Right atrium auricular region (tissue), 2 donors: Measurements from ENCODE around the gene ESPL1. TPM values are rescaled to one million over a fixed set of nuclear protein-coding genes. Genes with fewer than 3 reads are reported as not detected.

ENCODE experiments used
- DNase-seq: peaks from one replicate; pipeline ENCODE4 v3.0.0-alpha.2; 2019; ENCODE audit warnings: low spot score
- H3K27ac ChIP-seq, 2 donors: fragments of 200-600 bp; sonication (generic); 1 replicate in 1 of 2; 2 replicates in 1 of 2; pipeline ENCODE4 v1.5.1; 2016 to 2019
- H3K27me3 ChIP-seq, 2 donors: fragments of 200-600 bp; sonication (generic); one replicate each; pipeline versions ENCODE4 v1.5.1 to v1.6.0; 2017 to 2019
- H3K36me3 ChIP-seq: fragments of 200-600 bp; sonication (generic); one replicate; pipeline ENCODE4 v1.5.1; 2016
- H3K4me1 ChIP-seq, 2 donors: fragments of 200-600 bp; sonication (generic); one replicate each; pipeline versions ENCODE4 v1.5.1 to v1.6.0; 2017 to 2019
- H3K4me3 ChIP-seq, 2 donors: fragments of 200-600 bp; sonication (generic); 1 replicate in 1 of 2; 2 replicates in 1 of 2; pipeline ENCODE4 v1.5.1; 2017 to 2019; ENCODE audit warnings: mild to moderate bottlenecking in 1 of 2, moderate library complexity in 1 of 2
- H3K9me3 ChIP-seq, 2 donors: fragments of 200-600 bp; sonication (generic); one replicate each; pipeline ENCODE4 v1.5.1; 2019
- total RNA-seq, 2 donors: library from RNA; depleted of rRNA; stranded (reverse); fragments of >200 nt; gene quantifications; one replicate each; pipeline ENCODE4 v1.1.0, GENCODE V29; 2016
- TF ChIP-seq, protein P1 (sequence below), 2 donors: fragments of 200-600 bp; sonication (generic); IDR thresholded peaks; one replicate each; pipeline ENCODE4 v1.5.1; 2019; ENCODE audit warnings: antibody characterized with exemption in 2 of 2

The ESPL1 gene
- total RNA-seq, 2 donors from 2014 or later, result 0.12 to 0.59 TPM

DNA sequence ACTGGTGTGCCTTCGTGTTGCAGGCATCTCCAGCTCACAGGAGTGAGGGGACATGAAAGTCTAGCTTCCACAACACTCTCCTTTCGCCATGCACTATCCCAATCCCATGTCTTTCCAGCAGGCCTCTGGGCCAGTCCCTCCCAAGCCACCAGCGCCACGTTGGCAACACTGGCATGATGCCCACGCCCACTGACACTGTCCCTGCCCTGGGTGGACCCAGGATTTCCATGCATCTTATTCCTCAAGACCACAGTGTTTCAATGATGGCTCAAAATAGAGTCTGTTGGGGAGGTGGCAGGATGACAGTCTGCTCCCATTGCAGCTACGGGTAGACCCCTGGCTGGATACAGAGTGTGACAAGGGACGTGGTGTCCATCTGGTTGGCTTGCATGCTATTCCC, 65.7 kb downstream of the ESPL1 start:
- H3K9me3 ChIP-seq, result no peaks in the 10 kb centered on the region
- no peak overlapping the region for H3K4me3 ChIP-seq
- no peak overlapping the region for H3K27ac ChIP-seq
- no peak for DNase-seq
- no peaks in the 10 kb centered on the region for H3K4me1 ChIP-seq
- no peaks in the 10 kb centered on the region for H3K27me3 ChIP-seq
- no peaks in the 10 kb centered on the region for H3K36me3 ChIP-seq
- TF ChIP-seq, protein P1, sequence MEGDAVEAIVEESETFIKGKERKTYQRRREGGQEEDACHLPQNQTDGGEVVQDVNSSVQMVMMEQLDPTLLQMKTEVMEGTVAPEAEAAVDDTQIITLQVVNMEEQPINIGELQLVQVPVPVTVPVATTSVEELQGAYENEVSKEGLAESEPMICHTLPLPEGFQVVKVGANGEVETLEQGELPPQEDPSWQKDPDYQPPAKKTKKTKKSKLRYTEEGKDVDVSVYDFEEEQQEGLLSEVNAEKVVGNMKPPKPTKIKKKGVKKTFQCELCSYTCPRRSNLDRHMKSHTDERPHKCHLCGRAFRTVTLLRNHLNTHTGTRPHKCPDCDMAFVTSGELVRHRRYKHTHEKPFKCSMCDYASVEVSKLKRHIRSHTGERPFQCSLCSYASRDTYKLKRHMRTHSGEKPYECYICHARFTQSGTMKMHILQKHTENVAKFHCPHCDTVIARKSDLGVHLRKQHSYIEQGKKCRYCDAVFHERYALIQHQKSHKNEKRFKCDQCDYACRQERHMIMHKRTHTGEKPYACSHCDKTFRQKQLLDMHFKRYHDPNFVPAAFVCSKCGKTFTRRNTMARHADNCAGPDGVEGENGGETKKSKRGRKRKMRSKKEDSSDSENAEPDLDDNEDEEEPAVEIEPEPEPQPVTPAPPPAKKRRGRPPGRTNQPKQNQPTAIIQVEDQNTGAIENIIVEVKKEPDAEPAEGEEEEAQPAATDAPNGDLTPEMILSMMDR (IDR thresholded peaks at IDR 0.05), result no peak

DNA sequence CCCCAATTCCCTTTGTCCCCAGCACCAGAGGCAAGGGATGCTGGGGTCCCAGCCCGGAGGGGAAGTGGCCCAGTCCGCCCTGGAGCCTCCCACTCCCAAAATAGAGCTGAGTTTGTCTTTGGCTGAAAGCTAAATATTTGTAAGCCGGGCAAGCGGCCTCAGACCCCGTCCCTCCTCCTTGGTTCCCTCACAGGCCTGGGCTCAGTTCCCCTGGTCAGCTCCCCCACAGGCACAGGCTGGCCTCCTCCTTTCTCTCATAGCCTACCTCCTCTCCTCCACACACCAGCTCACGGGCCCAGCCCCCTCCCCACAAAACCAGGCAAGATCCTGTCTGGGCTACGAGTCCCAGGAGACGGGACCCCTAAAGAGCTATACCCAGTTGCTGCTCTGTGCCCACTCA, 66.7 kb downstream of the ESPL1 start:
- no peaks in the 10 kb centered on the region for H3K27me3 ChIP-seq
- no peak overlapping the region for H3K27ac ChIP-seq
- no peaks in the 10 kb centered on the region for H3K36me3 ChIP-seq
- H3K4me1 ChIP-seq, result no peaks in the 10 kb centered on the region
- no peak overlapping the region for H3K4me3 ChIP-seq
- TF ChIP-seq, protein P1 (IDR thresholded peaks at IDR 0.05), result no peak
- H3K9me3 ChIP-seq, result no peaks in the 10 kb centered on the region
- no peak for DNase-seq

DNA sequence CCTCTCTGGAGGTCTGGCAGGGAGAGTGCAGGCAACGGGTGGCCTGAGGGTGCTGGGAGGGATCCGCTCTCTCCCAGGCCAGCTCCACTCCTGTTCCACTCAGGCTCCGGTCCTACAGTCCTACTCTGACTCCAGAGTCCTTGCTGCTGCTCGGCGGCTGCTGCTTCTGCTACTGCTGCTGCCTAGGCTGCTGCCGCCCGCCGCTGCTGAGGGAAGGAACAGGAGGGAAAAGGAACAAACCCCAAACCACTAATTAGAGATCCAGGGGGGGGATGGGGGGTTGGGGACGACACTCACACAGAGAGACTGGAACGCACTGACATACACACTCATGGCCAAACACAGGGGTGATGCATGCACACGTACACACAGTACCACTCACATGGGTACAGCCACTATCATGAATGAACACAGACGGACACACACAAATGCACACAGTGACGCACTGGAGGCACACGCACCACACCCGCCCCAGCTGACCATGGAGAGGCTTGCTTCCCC, 68.1 kb downstream of the ESPL1 start, which contains the start of gene SP7:
SP7 (minus strand) TSS at position 174 of the 501 bp plus-strand sequence. CDS start 708 bp downstream, outside the sequence.
- DNase-seq, result no peak
- Histone ChIP-seq H3K27ac (no peak within 1 kb of the TSS), H3K9me3 (no peaks in the 10 kb centered on the region), H3K27me3 (no peaks in the 10 kb centered on the region), H3K36me3 (no peaks in the 10 kb centered on the region), H3K4me3 (no peak within 1 kb of the TSS), H3K4me1 (no peaks in the 10 kb centered on the region)
- TF ChIP-seq, protein P1 (IDR thresholded peaks at IDR 0.05), result no peak

- DNase-seq, result no peak
- H3K4me1 ChIP-seq, result no peaks in the 10 kb centered on the region
- TF ChIP-seq, protein P1 (IDR thresholded peaks at IDR 0.05), result no peak
- H3K27ac ChIP-seq, result no peak overlapping the region
- no peak overlapping the region for H3K4me3 ChIP-seq
- no peaks in the 10 kb centered on the region for H3K36me3 ChIP-seq
- H3K27me3 ChIP-seq, result no peaks in the 10 kb centered on the region
- no peaks in the 10 kb centered on the region for H3K9me3 ChIP-seq
Observed at GRCh38 chr12:53338017-53338416, 69.9 kb downstream of the ESPL1 start.

- H3K36me3 ChIP-seq, result no peaks in the 10 kb centered on the region
- no peak overlapping the region for H3K4me3 ChIP-seq
- TF ChIP-seq, protein P1 (IDR thresholded peaks at IDR 0.05), result no peak
- H3K9me3 ChIP-seq, result no peaks in the 10 kb centered on the region
- no peaks in the 10 kb centered on the region for H3K27me3 ChIP-seq
- no peak for DNase-seq
- no peaks in the 10 kb centered on the region for H3K4me1 ChIP-seq
- no peak overlapping the region for H3K27ac ChIP-seq
Observed at GRCh38 chr12:53338916-53339315, 70.8 kb downstream of the ESPL1 start.

DNA sequence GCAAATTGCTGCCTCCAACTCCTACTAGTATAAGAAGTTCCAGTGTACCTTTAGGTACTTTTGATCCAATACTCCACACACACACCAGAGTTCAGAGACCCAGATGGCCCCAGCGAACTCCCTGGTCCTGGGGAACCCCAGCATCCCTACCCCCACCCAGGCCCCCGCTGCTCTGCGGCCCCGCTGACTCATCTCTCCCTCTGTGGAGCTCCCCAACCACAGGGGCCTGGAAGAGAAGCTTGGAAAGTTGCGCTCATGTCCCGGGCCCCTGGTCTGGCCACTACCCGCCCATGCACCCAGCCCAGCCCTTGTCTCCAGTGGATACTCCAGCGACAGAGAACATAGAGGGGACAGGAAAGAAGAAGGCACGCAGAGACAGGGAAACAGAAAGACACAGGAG, 72.3 kb downstream of the ESPL1 start:
- Histone ChIP-seq H3K27ac (no peak overlapping the region), H3K4me3 (no peak overlapping the region), H3K9me3 (no peaks in the 10 kb centered on the region), H3K36me3 (no peaks in the 10 kb centered on the region), H3K4me1 (peaks cover 0 to 8% of the 10 kb centered on the region in 2 donors), H3K27me3 (no peaks in the 10 kb centered on the region)
- no peak for DNase-seq
- TF ChIP-seq, protein P1 (IDR thresholded peaks at IDR 0.05), result no peak
